GM12875 (cell line): Measurements from ENCODE around the gene EPN1.
A peak's percentile ranks its signal among the peaks of the same experiment; 100 is the strongest.

Experiments used
- H3K4me3 ChIP-seq: one replicate; pipeline ENCODE4 v1.5.1; 2011; ENCODE audit warnings: low read depth, low read length, control low read depth
- TF ChIP-seq, protein P1 (sequence below): IDR thresholded peaks from 2 replicates; pipeline ENCODE4 v1.5.1; 2011; ENCODE audit warnings: low read depth, mild to moderate bottlenecking, control low read depth, inconsistent platforms, low read length, moderate library complexity, borderline replicate concordance; ENCODE audit not compliant: insufficient read depth

EPN1 gene

DNA sequence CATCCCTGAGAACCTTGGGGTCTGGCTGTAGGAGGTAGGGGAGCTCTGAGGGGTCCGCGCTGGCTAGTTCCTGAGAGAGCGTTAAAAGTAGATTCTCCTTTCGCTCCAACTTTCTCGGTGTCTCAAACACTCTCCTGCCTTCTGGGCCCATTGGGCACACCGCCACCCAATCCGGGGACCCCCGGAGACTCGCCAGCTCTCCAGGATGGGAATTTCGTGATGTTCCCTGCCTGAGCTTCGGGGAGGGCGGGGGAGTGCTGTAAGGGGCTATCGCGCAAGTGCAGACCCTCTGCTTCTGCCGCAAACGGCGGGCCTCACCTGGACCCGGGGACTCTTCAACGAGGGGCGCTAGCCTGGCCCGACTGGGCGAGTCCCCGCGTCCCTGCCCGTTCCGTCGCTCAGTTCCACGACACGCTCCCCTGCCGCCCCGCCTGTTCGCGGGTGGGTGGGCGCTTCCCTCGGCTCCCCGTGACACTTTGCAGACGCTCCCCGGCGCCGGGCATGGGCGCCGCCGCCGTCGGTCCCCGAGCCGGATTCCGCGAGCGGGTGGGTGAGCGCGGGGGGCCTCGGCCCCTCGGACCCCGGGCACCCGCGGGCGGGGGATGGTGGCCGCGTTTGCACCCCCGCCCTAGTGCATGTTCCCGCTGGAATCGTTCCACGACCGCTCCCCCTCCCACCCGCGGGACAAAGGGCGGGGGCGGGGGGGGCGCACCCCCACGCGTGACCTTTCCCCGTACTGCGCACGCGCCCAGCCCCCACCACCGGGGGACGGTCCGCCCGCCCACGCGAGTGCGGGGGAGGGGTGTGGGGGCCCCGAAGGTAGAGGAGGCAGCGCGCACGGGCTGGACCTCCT, 27.1 kb upstream of the EPN1 start, which contains the start of gene CCDC106:
Gene CCDC106, plus strand, starts transcription at position 481 of the 853 bp plus-strand sequence. CDS start 835 bp downstream, outside the sequence.
- peak within 1 kb of the TSS; percentile 90 for H3K4me3 ChIP-seq
- TF ChIP-seq, protein P1, sequence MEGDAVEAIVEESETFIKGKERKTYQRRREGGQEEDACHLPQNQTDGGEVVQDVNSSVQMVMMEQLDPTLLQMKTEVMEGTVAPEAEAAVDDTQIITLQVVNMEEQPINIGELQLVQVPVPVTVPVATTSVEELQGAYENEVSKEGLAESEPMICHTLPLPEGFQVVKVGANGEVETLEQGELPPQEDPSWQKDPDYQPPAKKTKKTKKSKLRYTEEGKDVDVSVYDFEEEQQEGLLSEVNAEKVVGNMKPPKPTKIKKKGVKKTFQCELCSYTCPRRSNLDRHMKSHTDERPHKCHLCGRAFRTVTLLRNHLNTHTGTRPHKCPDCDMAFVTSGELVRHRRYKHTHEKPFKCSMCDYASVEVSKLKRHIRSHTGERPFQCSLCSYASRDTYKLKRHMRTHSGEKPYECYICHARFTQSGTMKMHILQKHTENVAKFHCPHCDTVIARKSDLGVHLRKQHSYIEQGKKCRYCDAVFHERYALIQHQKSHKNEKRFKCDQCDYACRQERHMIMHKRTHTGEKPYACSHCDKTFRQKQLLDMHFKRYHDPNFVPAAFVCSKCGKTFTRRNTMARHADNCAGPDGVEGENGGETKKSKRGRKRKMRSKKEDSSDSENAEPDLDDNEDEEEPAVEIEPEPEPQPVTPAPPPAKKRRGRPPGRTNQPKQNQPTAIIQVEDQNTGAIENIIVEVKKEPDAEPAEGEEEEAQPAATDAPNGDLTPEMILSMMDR, result no peak

DNA sequence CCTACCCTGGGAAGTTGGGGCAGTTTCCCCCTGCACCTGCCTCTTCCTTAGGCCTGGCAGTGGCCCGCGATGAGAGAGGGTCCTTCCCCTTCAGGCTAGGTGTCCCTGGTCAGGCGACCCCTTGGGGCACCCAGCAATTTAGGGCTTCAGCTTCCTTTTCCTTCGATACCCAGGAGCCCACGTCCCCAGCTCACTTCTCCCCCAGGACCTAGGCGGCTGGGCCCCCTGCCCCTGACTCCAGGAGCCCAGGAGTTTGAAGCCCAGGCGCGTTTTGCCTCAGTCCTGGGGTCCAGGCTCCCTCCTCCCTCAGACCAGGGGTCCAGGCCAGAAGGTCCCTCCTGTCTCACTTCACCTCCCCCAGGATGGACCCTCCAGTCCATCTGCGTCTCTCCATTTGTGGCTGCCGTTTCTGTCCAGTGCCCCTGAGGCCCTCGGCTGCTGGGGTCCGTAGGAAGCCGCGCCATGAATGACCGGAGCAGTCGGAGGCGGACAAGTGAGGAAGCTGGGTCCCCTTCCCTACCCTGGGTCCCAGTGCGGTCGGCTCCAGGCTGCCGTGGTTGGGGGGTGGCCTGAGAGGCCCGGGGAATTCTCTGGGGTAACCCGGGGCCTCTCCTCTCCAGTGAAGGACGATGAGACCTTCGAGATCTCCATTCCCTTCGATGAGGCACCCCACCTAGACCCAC, 26.3 kb upstream of the EPN1 start:
- TF ChIP-seq, protein P1, result no peak

DNA sequence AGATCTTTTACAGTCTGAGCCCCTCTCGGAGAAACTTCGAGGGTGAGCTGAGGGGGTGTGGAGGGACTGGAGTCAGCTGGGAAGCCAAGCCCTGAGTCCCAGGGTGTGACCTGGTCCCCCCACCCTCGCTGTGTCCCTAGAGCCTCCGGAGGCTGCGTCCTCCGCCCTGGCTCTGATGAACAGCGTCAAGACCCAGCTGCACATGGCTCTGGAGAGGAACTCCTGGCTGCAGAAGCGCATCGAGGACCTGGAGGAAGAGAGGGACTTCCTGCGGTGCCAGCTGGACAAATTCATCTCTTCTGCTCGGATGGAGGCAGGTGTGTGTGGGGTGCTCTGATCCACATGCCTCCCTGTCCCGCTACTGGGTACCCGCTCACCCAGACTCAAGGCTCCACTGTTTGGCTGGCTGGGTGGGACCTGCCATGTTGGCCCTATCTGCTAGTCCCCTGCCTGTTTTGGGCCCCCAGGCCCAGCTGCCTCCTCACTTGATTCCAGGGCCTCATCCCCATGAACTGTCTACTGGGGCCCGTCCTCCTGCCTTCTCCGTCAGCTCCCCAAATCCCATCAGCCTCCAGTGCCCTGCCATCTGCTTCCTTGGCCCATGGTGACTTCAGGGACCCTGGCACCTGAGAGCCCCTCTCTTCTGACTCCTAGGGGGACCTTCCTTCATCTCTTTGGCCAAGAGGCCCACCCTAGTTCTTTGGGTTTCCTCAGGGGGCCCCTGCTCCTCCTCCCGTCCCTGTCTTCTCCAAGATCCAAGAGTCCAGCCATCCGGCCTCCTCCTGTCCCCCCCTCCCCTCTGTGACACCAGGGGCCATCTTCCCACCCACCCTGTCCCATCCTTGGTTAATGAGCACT, 25.5 kb upstream of the EPN1 start:
- TF ChIP-seq, protein P1, result no peak
- H3K4me3 ChIP-seq, result peak overlapping the region; percentile 90

More for the DNA sequence above, 26.3 kb upstream of the EPN1 start:
- peak overlapping the region; percentile 90 for H3K4me3 ChIP-seq

DNA sequence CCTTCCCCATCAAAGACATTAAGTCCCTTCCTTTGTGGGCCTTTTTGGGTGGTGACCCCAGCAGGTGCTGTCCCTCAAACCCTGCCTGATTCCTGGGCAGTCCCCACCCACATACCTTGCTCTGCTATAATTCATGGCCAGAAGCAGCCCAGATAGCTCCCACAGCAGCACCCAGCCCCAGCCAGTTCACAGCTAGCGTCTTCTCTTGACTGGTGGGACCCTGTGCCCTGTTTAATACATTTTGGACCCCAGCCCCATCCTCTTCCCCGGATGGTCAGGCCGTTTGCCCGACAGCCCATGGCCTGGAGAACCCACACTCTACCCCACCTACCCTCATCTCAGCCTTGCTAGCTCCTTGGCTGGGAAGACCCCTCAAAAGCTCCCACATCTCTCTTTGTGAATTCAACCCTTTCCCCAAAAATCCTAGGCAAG, 24.9 kb upstream of the EPN1 start:
- H3K4me3 ChIP-seq, result no peak overlapping the region
- TF ChIP-seq, protein P1, result no peak

DNA sequence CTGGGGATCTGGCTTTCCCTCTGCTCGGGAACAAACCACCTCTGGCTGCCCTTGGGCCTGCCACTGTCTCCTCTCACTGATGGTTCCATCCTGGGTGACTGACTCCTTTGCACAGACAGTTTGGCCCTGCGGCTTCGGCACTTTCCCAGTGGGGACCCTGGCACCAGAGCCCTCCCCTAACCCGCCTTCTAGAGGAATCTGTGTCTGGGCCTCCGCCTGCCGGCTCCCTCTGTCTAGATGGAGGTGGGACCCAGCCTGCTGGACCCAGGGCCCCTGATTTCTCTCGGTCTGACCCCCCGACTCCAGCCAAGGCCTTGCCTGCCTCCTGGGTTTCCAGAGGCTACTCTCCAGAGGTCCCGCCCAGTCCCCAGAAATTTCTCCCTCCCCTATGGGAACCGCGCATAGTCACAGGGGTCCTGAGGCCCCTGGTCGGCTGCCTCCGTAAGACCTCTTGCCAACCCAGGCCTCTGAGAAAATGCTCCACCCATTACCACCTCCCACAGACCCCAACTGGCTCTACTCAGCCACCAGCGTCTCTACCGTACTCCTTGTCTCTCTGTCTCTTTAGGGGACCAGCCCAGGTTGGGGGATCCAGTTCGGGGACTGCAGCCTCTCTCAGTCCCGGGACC, 24.3 kb upstream of the EPN1 start:
- TF ChIP-seq, protein P1, result no peak
- H3K4me3 ChIP-seq, result no peak overlapping the region

DNA sequence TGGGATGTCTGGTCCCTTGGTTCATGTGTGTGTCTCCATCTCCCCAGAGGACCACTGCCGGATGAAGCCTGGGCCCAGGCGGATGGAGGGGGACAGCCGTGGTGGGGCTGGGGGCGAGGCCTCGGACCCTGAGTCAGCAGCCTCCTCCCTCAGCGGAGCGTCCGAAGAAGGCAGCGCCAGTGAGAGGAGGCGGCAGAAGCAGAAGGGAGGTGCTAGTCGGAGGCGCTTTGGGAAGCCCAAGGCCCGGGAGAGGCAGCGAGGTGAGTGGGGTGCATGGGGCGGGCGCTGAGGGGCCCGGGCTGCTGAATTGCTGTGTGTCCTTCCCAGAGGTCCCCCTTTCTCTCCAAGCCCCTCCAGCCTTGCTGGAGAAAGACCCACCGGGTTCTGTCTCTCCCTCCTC, 23.8 kb upstream of the EPN1 start:
- TF ChIP-seq, protein P1, result no peak
- no peak overlapping the region for H3K4me3 ChIP-seq
